ENCODE data around the gene FADS1. TPM values are rescaled to one million over a fixed set of nuclear protein-coding genes. Genes with fewer than 3 reads are reported as not detected.

FADS1 gene
- total and polyA plus RNA-seq, 7 experiments from 2014 or later: 0.62 to 52.1 (median 2.6) TPM; not detected in 1

DNA sequence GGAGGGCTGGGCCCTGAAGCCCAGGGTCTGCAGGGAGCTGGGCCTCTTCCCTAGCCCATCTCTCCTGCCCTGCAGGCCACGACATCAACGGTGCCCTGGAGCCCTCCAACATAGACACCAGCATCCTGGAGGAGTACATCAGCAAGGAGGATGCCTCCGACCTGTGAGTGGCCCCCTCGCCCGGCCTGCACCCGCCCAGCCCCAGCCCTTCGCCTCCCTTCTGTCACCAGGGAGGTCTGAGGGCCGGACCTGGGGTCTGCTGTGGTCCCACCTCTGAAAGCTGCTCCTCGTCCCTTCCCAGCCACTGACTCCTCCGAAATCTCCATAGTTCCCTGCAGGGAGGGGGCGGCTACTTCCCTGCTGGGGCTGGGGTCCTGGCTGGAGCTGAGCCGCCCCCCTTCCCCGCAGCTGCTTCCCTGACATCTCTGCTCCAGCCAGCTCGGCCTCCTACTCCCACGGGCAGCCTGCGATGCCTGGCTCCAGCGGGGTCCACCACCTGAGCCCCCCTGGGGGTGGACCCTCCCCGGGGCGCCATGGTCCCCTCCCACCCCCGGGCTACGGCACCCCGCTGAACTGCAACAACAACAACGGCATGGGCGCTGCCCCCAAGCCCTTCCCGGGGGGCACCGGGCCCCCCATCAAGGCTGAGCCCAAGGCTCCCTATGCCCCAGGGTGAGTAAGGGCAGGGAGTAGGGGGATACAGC, 51.1 kb downstream of the FADS1 start:
- Mint-ChIP-seq H3K4me3 (no peak overlapping the region), H3K4me1 (no peaks in the 10 kb centered on the region), H3K9me3 (no peaks in the 10 kb centered on the region), H3K36me3 (no peaks in the 10 kb centered on the region), H3K27me3 (peaks cover 0 to 6% (median 0%) of the 10 kb centered on the region in 5 donors), H3K27ac (no peak overlapping the region)
- Histone ChIP-seq H3K36me3 (ENCODE audit: control insufficient read depth in 2 of 3, insufficient read depth in 3 of 3, low read length in 3 of 3) (no peaks in the 10 kb centered on the region), H3K4me3 (ENCODE audit: low read length) (no peak overlapping the region), H3K27me3 (ENCODE audit: control insufficient read depth in 2 of 2, insufficient read depth in 2 of 2, low read length in 2 of 2) (no peaks in the 10 kb centered on the region), H3K9me3 (ENCODE audit: control insufficient read depth in 2 of 3, low read length in 3 of 3) (no peaks in the 10 kb centered on the region), H3K27ac (ENCODE audit: low read depth, low read length) (no peak overlapping the region), H3K4me1 (ENCODE audit: control insufficient read depth in 2 of 2, insufficient read depth in 2 of 2, low read length in 2 of 2) (no peaks in the 10 kb centered on the region)
- no peak for ATAC-seq
- intact Hi-C loops (cut with micrococcal nuclease): no loop called here
- no peak for DNase-seq
- POLR2A ChIA-PET: no interaction called here
- CTCF ChIA-PET: no interaction called here

DNA sequence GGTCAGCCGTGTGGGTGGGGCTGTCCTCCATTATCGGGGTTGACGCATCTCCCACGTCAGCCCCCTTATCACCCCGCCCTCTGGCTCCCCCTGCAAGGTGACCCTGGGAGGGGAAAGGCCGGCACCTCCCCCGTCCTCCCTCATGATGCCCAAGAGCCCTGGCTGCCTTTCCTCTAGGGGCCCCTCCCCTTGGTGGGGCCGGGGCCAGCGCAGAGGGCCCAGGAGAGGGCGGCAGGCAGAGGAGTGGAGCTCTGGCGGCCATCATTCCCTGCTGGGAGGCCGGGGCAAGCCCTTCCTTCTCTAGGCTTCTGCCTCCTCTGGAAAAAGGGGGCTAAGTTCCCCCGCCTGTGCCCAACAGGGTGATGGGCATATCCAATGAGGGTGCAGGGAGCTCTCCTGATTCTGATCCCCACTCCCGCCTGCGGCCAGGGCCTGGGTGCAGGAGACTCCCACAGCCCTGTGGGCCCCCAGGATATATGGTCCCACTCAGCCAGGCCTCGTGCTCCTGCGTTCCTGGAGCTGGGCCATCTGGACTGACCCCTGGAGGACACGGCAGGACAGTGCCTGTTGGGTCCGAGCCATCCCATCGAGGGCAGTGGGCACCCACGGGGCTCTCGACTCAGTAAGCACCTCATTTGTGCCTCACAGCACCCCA, 52.1 kb downstream of the FADS1 start:
- CTCF ChIA-PET: no interaction called here
- intact Hi-C loops (cut with micrococcal nuclease): no loop called here
- Mint-ChIP-seq H3K27ac (no peak overlapping the region), H3K27me3 (peaks cover 0 to 6% (median 0%) of the 10 kb centered on the region in 5 donors), H3K9me3 (no peaks in the 10 kb centered on the region), H3K36me3 (no peaks in the 10 kb centered on the region), H3K4me1 (no peaks in the 10 kb centered on the region), H3K4me3 (no peak overlapping the region)
- H3K27me3 ChIP-seq (ENCODE audit: control insufficient read depth in 2 of 2, insufficient read depth in 2 of 2, low read length in 2 of 2): no peaks in the 10 kb centered on the region
- H3K9me3 ChIP-seq (ENCODE audit: control insufficient read depth in 2 of 3, low read length in 3 of 3): no peaks in the 10 kb centered on the region
- no peak overlapping the region for H3K4me3 ChIP-seq (ENCODE audit: low read length)
- no peaks in the 10 kb centered on the region for H3K36me3 ChIP-seq (ENCODE audit: control insufficient read depth in 2 of 3, insufficient read depth in 3 of 3, low read length in 3 of 3)
- ATAC-seq (no peak), DNase-seq (no peak)
- H3K27ac ChIP-seq (ENCODE audit: low read depth, low read length): no peak overlapping the region
- POLR2A ChIA-PET: no interaction called here
- no peaks in the 10 kb centered on the region for H3K4me1 ChIP-seq (ENCODE audit: control insufficient read depth in 2 of 2, insufficient read depth in 2 of 2, low read length in 2 of 2)

DNA sequence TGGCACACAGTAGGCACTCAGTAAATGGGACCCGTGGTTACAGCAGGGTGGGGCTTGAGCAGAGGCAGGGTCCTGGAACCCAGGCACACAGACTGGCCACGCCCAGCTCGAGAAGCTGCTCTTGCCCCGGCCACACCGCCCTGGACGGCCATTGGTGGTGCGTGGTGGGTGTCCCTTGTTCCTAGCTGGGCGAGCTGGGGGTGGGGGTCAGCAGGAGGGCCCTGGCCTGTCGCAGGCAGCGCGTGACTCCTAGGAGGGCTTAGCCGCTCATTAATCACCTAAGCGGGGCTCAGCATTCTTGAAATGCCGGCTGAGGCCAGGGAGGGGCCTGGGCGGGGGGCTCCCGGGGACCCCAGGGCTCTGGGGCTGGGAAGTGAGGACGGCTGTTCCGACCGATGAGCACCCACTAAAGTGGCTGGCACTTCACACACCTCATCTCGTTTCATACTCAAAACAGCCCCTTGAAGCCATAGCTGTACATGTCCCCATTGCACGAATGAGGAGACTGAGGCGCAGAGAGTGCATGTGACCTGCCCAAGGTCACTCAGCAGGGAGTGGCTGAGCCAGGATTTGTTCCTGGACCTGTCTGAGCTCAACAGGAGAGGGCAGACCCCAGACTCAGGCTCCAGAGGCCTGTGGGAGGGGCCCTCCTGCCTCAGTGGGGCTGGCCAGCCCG, 52.7 kb downstream of the FADS1 start:
- POLR2A ChIA-PET: no interaction called here
- DNase-seq (no peak), ATAC-seq (no peak)
- Mint-ChIP-seq H3K9me3 (no peaks in the 10 kb centered on the region), H3K4me3 (no peak overlapping the region), H3K36me3 (no peaks in the 10 kb centered on the region), H3K27me3 (peaks cover 0 to 6% (median 0%) of the 10 kb centered on the region in 5 donors), H3K4me1 (no peaks in the 10 kb centered on the region), H3K27ac (no peak overlapping the region)
- Histone ChIP-seq H3K27ac (ENCODE audit: low read depth, low read length) (no peak overlapping the region), H3K4me1 (ENCODE audit: control insufficient read depth in 2 of 2, insufficient read depth in 2 of 2, low read length in 2 of 2) (no peaks in the 10 kb centered on the region), H3K9me3 (ENCODE audit: control insufficient read depth in 2 of 3, low read length in 3 of 3) (no peaks in the 10 kb centered on the region), H3K36me3 (ENCODE audit: control insufficient read depth in 2 of 3, insufficient read depth in 3 of 3, low read length in 3 of 3) (no peaks in the 10 kb centered on the region), H3K4me3 (ENCODE audit: low read length) (no peak overlapping the region), H3K27me3 (ENCODE audit: control insufficient read depth in 2 of 2, insufficient read depth in 2 of 2, low read length in 2 of 2) (no peaks in the 10 kb centered on the region)
- intact Hi-C loops (cut with micrococcal nuclease): no loop called here
- CTCF ChIA-PET: no interaction called here

DNA sequence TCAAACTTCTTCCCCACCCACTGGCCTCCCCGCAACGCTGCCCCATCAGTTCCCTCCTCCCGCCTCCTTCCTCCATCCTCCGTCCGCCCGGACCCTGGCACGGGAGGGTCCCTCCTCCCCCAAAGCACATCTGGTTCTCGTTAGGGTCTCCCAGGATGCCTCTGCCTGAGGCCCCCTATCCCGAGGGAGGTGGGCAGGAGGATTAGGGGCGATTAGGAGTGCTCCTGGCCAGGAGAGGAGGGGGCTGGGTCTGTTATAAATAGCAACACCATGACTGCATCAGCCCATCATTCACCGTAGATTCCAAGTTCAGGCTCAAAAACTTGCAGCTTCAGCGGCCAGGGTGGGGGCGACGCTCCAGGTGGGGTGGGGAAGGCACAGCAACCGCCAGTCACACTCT, 54.0 kb downstream of the FADS1 start:
- ChIA-PET CTCF (no interaction called here), POLR2A (no interaction called here)
- no peak overlapping the region for H3K27ac ChIP-seq (ENCODE audit: low read depth, low read length)
- H3K9me3 ChIP-seq (ENCODE audit: control insufficient read depth in 2 of 3, low read length in 3 of 3): no peaks in the 10 kb centered on the region
- H3K4me3 ChIP-seq (ENCODE audit: low read length): no peak overlapping the region
- H3K4me1 ChIP-seq (ENCODE audit: control insufficient read depth in 2 of 2, insufficient read depth in 2 of 2, low read length in 2 of 2): no peaks in the 10 kb centered on the region
- intact Hi-C loops (cut with micrococcal nuclease): no loop called here
- no peaks in the 10 kb centered on the region for H3K4me1 Mint-ChIP-seq
- no peaks in the 10 kb centered on the region for H3K27me3 ChIP-seq (ENCODE audit: control insufficient read depth in 2 of 2, insufficient read depth in 2 of 2, low read length in 2 of 2)
- DNase-seq (no peak), ATAC-seq (no peak)
- no peaks in the 10 kb centered on the region for H3K9me3 Mint-ChIP-seq
- H3K36me3 Mint-ChIP-seq: no peaks in the 10 kb centered on the region
- no peak overlapping the region for H3K27ac Mint-ChIP-seq
- H3K36me3 ChIP-seq (ENCODE audit: control insufficient read depth in 2 of 3, insufficient read depth in 3 of 3, low read length in 3 of 3): no peaks in the 10 kb centered on the region
- H3K4me3 Mint-ChIP-seq: no peak overlapping the region
- peaks cover 0 to 6% (median 0%) of the 10 kb centered on the region in 5 donors for H3K27me3 Mint-ChIP-seq

DNA sequence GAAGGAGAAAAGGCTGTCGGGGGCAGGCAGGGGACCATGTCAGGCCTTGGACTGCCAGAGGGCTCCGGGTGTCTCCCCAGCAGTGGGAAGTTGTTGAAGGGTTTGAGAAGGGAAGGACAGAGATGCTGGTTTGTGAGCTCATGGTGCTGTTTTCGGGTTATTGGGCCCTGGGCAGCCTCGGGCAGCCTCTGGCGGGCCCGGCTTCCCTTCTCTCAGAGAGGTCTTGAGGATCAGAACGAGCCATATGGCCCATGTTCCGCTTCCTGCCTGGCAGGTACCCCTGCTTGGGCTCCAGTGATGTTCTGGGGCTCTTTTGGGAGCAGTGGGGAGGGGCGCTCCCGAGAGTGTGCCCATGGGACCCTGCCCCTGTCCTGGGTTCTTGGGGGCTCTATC, 54.6 kb downstream of the FADS1 start:
- ChIA-PET POLR2A (no interaction called here), CTCF (no interaction called here)
- Mint-ChIP-seq H3K4me1 (peaks cover 0 to under 1% (median 0%) of the 10 kb centered on the region in 7 donors), H3K36me3 (no peaks in the 10 kb centered on the region), H3K4me3 (no peak overlapping the region), H3K27me3 (peaks cover 0 to 6% (median 0%) of the 10 kb centered on the region in 5 donors), H3K9me3 (no peaks in the 10 kb centered on the region), H3K27ac (no peak overlapping the region)
- intact Hi-C loops (cut with micrococcal nuclease): no loop called here
- Histone ChIP-seq H3K36me3 (ENCODE audit: control insufficient read depth in 2 of 3, insufficient read depth in 3 of 3, low read length in 3 of 3) (no peaks in the 10 kb centered on the region), H3K4me3 (ENCODE audit: low read length) (no peak overlapping the region), H3K4me1 (ENCODE audit: control insufficient read depth in 2 of 2, insufficient read depth in 2 of 2, low read length in 2 of 2) (no peaks in the 10 kb centered on the region), H3K27ac (ENCODE audit: low read depth, low read length) (no peak overlapping the region), H3K9me3 (ENCODE audit: control insufficient read depth in 2 of 3, low read length in 3 of 3) (no peaks in the 10 kb centered on the region), H3K27me3 (ENCODE audit: control insufficient read depth in 2 of 2, insufficient read depth in 2 of 2, low read length in 2 of 2) (no peaks in the 10 kb centered on the region)
- ATAC-seq: no peak
- DNase-seq: no peak

DNA sequence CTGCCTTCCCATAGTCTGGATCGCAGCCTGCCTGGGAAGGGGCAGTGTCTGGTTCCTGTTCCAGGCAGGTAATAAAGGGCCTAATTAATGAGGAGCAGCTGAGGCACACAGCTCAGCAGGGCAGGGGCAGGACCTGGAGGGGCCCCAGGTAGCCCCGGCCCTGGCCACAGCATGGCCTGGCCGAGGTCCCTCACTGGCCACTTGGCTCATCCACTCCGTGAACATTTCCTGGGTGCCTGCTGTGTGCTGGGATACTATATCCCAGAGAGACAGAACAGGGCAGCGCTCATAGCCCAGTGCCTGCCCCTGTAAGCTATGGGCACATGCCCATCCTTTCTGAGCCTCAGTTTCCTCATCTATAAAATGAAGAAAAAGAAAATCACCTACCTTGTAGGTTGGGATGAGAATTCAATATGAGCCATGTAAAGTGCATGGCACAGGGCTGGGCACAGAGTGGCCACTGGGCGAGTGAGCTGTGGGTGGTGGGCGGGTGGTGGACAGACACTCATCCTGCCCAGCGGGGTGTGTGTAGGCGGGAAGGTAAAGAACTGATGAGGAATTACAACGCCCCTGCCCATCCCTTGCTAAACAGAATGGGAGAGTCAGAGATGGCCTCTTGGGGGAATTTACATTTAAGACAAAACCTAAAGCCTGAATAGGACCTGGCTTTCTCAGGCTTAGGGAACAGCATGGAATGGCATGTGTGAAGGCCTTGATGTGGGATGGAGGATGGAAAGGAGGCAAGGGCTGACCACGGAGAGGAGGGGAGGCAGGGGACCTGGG, 55.2 kb downstream of the FADS1 start:
- Histone ChIP-seq H3K4me3 (ENCODE audit: low read length) (no peak overlapping the region), H3K9me3 (ENCODE audit: control insufficient read depth in 2 of 3, low read length in 3 of 3) (no peaks in the 10 kb centered on the region), H3K27ac (ENCODE audit: low read depth, low read length) (no peak overlapping the region), H3K4me1 (ENCODE audit: control insufficient read depth in 2 of 2, insufficient read depth in 2 of 2, low read length in 2 of 2) (no peaks in the 10 kb centered on the region), H3K36me3 (ENCODE audit: control insufficient read depth in 2 of 3, insufficient read depth in 3 of 3, low read length in 3 of 3) (no peaks in the 10 kb centered on the region), H3K27me3 (ENCODE audit: control insufficient read depth in 2 of 2, insufficient read depth in 2 of 2, low read length in 2 of 2) (no peaks in the 10 kb centered on the region)
- intact Hi-C loops (cut with micrococcal nuclease): no loop called here
- no peak overlapping the region for H3K4me3 Mint-ChIP-seq
- DNase-seq (no peak), ATAC-seq (no peak)
- H3K27ac Mint-ChIP-seq: peak overlapping the region in 1 of 9 donors; percentile 43
- CTCF ChIA-PET: no interaction called here
- peaks cover 0 to 3% (median 0%) of the 10 kb centered on the region in 7 donors for H3K4me1 Mint-ChIP-seq
- H3K36me3 Mint-ChIP-seq: no peaks in the 10 kb centered on the region
- POLR2A ChIA-PET: no interaction called here
- peaks cover 0 to 6% (median 0%) of the 10 kb centered on the region in 5 donors for H3K27me3 Mint-ChIP-seq
- H3K9me3 Mint-ChIP-seq: no peaks in the 10 kb centered on the region

Measured in naive thymus-derived CD4-positive, alpha-beta T cell (primary cell).